B cell (primary cell): Measurements from ENCODE around the gene FUT6. TPM values are rescaled to one million over a fixed set of nuclear protein-coding genes. Genes with fewer than 3 reads are reported as not detected.

Experiments
- ATAC-seq: fragments of 200-7000 bp; cut with Tn5 transposase; one replicate; pipeline ENCODE4 v1.10.0; 2021; ENCODE audit warnings: low read depth, mild to moderate bottlenecking, moderate number of reproducible peaks, moderate library complexity
- CTCF ChIA-PET: fragments of 350-600 bp; sonication (Branson Sonifier 250); formaldehyde crosslinking; loops from one replicate; lab custom pipeline; 2021; ENCODE audit warnings: antibody characterized with exemption, inconsistent platforms; lab: Charles Lee
- POLR2A ChIA-PET: fragments of 350-600 bp; sonication (Branson Sonifier 250); formaldehyde crosslinking; loops from one replicate; lab custom pipeline; 2021; ENCODE audit warnings: antibody characterized with exemption; lab: Charles Lee
- DNase-seq: peaks from one replicate; pipeline ENCODE4 v3.0.0; 2013
- H2AFZ ChIP-seq: 2 replicates; pipeline ENCODE4 v1.6.1; 2012; ENCODE audit warnings: mild to moderate bottlenecking, low read depth, low read length; ENCODE audit not compliant: insufficient read depth, poor library complexity, severe bottlenecking
- H3K27ac ChIP-seq, 2 donors: 1 replicate in 1 of 2; 2 replicates in 1 of 2; pipeline ENCODE4 v1.5.1; 2012 to 2013; ENCODE audit warnings: low read length in 2 of 2, mild to moderate bottlenecking in 2 of 2, moderate library complexity in 1 of 2
- H3K27me3 ChIP-seq, 4 experiments: fragments of 200-600 bp in 1 of 4; sonication (generic) in 1 of 4; replicated peaks in 1 of 4; 1 replicate in 2 of 4; 2 replicates in 2 of 4; pipeline versions ENCODE4 v1.6.1 to v1.7.0; 2013 to 2016; ENCODE audit warnings: low read length in 3 of 4, mild to moderate bottlenecking in 2 of 4, mixed read lengths in 1 of 4, moderate library complexity in 1 of 4; ENCODE audit not compliant: insufficient read depth in 4 of 4, control insufficient read depth in 3 of 4; ENCODE audit errors: control extremely low read depth in 1 of 4
- H3K36me3 ChIP-seq, 2 experiments: replicated peaks in 1 of 2; 1 replicate in 1 of 2; 2 replicates in 1 of 2; pipeline versions ENCODE4 v1.6.1 to v1.7.1; 2013; ENCODE audit warnings: low read length in 1 of 2; ENCODE audit not compliant: insufficient read depth in 2 of 2, control insufficient read depth in 1 of 2; ENCODE audit errors: control extremely low read depth in 1 of 2, extremely low read depth in 1 of 2
- H3K4me1 ChIP-seq, 2 donors: fragments of 200-600 bp in 1 of 2; sonication (generic) in 1 of 2; 1 replicate in 1 of 2; 2 replicates in 1 of 2; pipeline versions ENCODE4 v1.5.1 to v1.6.1; 2013 to 2017; ENCODE audit warnings: low read length in 2 of 2; ENCODE audit not compliant: control insufficient read depth in 2 of 2, insufficient read depth in 2 of 2
- H3K4me2 ChIP-seq: replicated peaks from 2 replicates; pipeline ENCODE3; 2012; ENCODE audit warnings: mild to moderate bottlenecking, low read depth, low read length; ENCODE audit not compliant: poor library complexity, severe bottlenecking
- H3K4me3 ChIP-seq, 5 experiments: fragments of 200-600 bp in 1 of 5; sonication (generic) in 1 of 5; 1 replicate in 3 of 5; 2 replicates in 2 of 5; pipeline versions ENCODE4 v1.5.1 to v1.7.0; 2011 to 2016; ENCODE audit warnings: low read length in 4 of 5, mild to moderate bottlenecking in 4 of 5, low read depth in 2 of 5, control low read depth in 1 of 5, moderate library complexity in 1 of 5; ENCODE audit not compliant: insufficient read depth in 1 of 5; ENCODE audit errors: control extremely low read depth in 1 of 5, extremely low read depth in 1 of 5
- H3K79me2 ChIP-seq: fragments of 200-600 bp; sonication (generic); one replicate; pipeline ENCODE4 v1.6.0; 2016; ENCODE audit warnings: low read length; ENCODE audit not compliant: control insufficient read depth, insufficient read depth
- H3K9ac ChIP-seq: fragments of 200-600 bp; sonication (generic); 2 replicates; pipeline ENCODE4 v1.6.1; 2017; ENCODE audit warnings: mild to moderate bottlenecking, low read length, moderate library complexity
- H3K9me3 ChIP-seq, 3 donors: one replicate each; pipeline versions ENCODE4 v1.6.1 to v1.7.1; 2013; ENCODE audit warnings: low read length in 2 of 3; ENCODE audit not compliant: control insufficient read depth in 2 of 3, insufficient read depth in 1 of 3; ENCODE audit errors: control extremely low read depth in 1 of 3
- H4K20me1 ChIP-seq: 2 replicates; pipeline ENCODE4 v1.6.0; 2012; ENCODE audit warnings: mild to moderate bottlenecking, low read length; ENCODE audit not compliant: insufficient read depth, control insufficient read depth, poor library complexity, severe bottlenecking
- H3K27ac Mint-ChIP-seq: one replicate; pipeline ENCODE4 v1.8.0; 2021; ENCODE audit warnings: mixed read lengths
- H3K27me3 Mint-ChIP-seq: one replicate; pipeline ENCODE4 v1.8.0; 2021; ENCODE audit warnings: mixed read lengths
- H3K4me1 Mint-ChIP-seq: one replicate; pipeline ENCODE4 v1.8.0; 2021; ENCODE audit warnings: mixed read lengths
- H3K4me3 Mint-ChIP-seq: one replicate; pipeline ENCODE4 v1.8.0; 2021; ENCODE audit warnings: mixed read lengths
- H3K9me3 Mint-ChIP-seq: one replicate; pipeline ENCODE4 v1.8.0; 2022; ENCODE audit warnings: mixed read lengths; ENCODE audit not compliant: insufficient read depth
- CTCF ChIP-seq: fragments of 200-600 bp; IDR thresholded peaks from one replicate; pipeline ENCODE4 v1.8.0; 2022; ENCODE audit warnings: antibody characterized with exemption, mild to moderate bottlenecking
- WGBS: methylation state at CpG from one replicate; pipeline ENCODE4 v1.1.5; 2013; ENCODE audit warnings: missing lambda C conversion rate; ENCODE audit not compliant: insufficient coverage; 5-methylcytosine and 5-hydroxymethylcytosine counted together
- intact Hi-C: fragments of 100-400 bp; cut with micrococcal nuclease; formaldehyde crosslinking; loops from one replicate; pipeline ENCODE4 v1.10.0; 2022
- polyA plus RNA-seq: library from polyadenylated mRNA; depleted of rRNA; stranded (reverse); fragments of >200 nt; gene quantifications from 2 replicates; pipeline ENCODE4 v1.2.3, GENCODE V29; 2012
- total RNA-seq, 2 donors: library from RNA; stranded (reverse); fragments of 120-200 nt in 1 of 2; gene quantifications; 1 replicate in 1 of 2; 2 replicates in 1 of 2; pipeline versions ENCODE4 v1.2.3 to v1.2.4, GENCODE V29; 2013 to 2022

FUT6 gene
- total and polyA plus RNA-seq, 2 donors (not counting 1 experiment from before 2014, with no cell fraction given) = 0.03 TPM; not detected in 1

GRCh38 chr19:5880604-5881078 is 41.1 kb upstream of the FUT6 start:
- Histone ChIP-seq H3K4me1 (no peaks in the 10 kb centered on the region), H3K79me2 (no peaks in the 10 kb centered on the region), H3K4me2 (no peak overlapping the region), H4K20me1 (no peaks in the 10 kb centered on the region), H3K9me3 (peaks cover 0 to 5% (median 0%) of the 10 kb centered on the region in 3 donors), H3K4me3 (no peak overlapping the region), H2AFZ (no peak overlapping the region), H3K9ac (no peak overlapping the region), H3K27me3 (peaks cover 0 to 12% (median 1%) of the 10 kb centered on the region in 4 experiments), H3K36me3 (no peaks in the 10 kb centered on the region), H3K27ac (no peak overlapping the region)
- intact Hi-C loops = no loop called here
- peaks cover 24% of the 10 kb centered on the region for H3K27me3 Mint-ChIP-seq
- H3K4me1 Mint-ChIP-seq = peaks cover 2% of the 10 kb centered on the region
- no peak overlapping the region for H3K27ac Mint-ChIP-seq
- no peak for TF ChIP-seq CTCF
- DNase-seq = no peak
- H3K4me3 Mint-ChIP-seq = no peak overlapping the region
- WGBS = 29% methylated on average over 14 of the region's 15 CpGs
- CTCF ChIA-PET = no interaction called here
- ATAC-seq = no peak
- POLR2A ChIA-PET = no interaction called here
- no peaks in the 10 kb centered on the region for H3K9me3 Mint-ChIP-seq

GRCh38 chr19:5880196-5880595 is 40.7 kb upstream of the FUT6 start:
- TF ChIP-seq CTCF = no peak
- no peaks in the 10 kb centered on the region for H3K4me1 ChIP-seq
- Mint-ChIP-seq H3K27me3 (peaks cover 21% of the 10 kb centered on the region), H3K4me3 (no peak overlapping the region), H3K27ac (no peak overlapping the region), H3K9me3 (no peaks in the 10 kb centered on the region), H3K4me1 (peaks cover 2% of the 10 kb centered on the region)
- H3K4me3 ChIP-seq = no peak overlapping the region
- H3K27me3 ChIP-seq = peaks cover 0 to 12% (median 1%) of the 10 kb centered on the region in 4 experiments
- no peak overlapping the region for H3K27ac ChIP-seq
- no peak overlapping the region for H2AFZ ChIP-seq
- peaks cover 0 to 5% (median 0%) of the 10 kb centered on the region in 3 donors for H3K9me3 ChIP-seq
- DNase-seq = no peak
- WGBS = 81% methylated on average over 2 of the region's 6 CpGs
- POLR2A ChIA-PET = no interaction called here
- no peaks in the 10 kb centered on the region for H3K79me2 ChIP-seq
- H3K9ac ChIP-seq = no peak overlapping the region
- no peaks in the 10 kb centered on the region for H4K20me1 ChIP-seq
- intact Hi-C loops = no loop called here
- no peak for ATAC-seq
- H3K36me3 ChIP-seq = no peaks in the 10 kb centered on the region
- CTCF ChIA-PET = no interaction called here
- no peak overlapping the region for H3K4me2 ChIP-seq
